ENCODE measurements around the gene ZRANB2.

ZRANB2 gene

DNA sequence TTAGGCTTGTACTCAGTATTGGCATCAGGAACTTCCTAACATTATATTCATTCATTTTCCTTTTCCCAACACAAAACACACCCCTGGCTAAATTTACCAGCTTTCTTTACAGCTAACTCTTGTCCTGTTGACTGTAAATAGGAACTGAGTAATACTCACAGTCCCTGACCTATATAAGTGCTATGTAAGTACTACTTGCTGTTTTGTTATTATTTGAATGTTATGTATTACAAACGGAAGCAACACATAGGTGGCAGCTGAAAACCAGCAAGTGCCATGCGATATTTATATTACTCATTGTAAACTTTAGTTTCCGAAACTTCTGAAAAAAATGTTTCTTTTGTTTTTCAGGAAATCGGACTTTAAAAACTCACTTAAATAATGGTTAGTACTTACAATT, 54.7 kb downstream of the ZRANB2 start:
- DNase-seq = no peak

- DNase-seq = no peak
These were observed 57.3 kb downstream of the ZRANB2 start for GRCh38 chr1:71023515-71023914.

DNA sequence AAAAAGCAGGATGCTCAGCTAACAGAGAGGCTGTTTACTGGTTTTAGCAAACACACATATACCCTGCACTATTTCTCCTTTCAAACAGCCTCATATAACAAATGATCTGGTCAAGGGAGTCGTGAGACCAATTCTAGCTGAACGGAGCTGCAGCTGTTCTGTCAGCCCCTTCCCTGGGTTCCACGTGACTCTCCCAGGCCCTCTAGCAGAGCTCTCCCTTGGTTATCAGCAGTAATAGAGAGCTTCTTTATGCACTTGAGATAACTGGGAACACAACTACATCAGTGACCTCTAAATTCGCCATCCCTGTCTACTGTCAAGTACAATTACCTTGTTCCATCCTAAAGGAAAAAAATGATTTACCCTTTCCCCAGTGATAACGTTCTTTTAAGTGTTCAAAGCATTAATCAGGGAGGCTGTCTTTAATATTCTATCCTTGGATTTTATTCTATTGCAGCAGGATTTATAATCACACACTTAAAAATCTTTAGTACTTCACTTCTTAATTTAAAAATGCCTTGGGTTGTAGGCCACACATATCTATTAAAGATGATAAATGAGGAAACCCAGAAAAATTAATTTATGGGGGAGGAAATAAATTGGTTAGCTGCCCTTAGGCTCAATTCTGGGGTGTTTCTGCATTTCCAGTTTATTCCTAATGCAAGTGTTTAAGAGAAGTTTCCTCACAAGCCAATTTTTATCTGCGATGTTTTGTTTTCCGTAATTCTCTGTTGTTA, 61.4 kb downstream of the ZRANB2 start:
- no peak for DNase-seq

DNA sequence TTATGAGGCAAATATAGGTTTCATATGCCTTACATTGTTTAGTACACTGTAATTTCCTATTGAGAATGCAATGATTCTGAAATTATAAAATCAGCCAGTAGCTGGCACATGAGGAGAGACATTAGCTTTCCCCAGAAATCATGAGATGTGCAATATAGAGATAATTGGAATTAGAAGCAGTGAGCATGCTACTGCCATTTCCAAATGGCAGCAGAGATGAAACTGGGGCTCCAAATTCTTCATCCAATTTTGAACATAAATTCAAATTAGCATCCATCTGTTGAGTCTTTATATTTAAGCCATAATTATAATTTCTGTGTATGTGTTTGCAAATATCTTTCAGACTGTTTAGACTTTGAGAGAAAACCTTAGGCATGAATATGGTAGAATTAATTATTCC, 62.0 kb downstream of the ZRANB2 start:
- DNase-seq = no peak

- DNase-seq = no peak
These were observed 65.1 kb downstream of the ZRANB2 start for GRCh38 chr1:71015745-71016144.

DNA sequence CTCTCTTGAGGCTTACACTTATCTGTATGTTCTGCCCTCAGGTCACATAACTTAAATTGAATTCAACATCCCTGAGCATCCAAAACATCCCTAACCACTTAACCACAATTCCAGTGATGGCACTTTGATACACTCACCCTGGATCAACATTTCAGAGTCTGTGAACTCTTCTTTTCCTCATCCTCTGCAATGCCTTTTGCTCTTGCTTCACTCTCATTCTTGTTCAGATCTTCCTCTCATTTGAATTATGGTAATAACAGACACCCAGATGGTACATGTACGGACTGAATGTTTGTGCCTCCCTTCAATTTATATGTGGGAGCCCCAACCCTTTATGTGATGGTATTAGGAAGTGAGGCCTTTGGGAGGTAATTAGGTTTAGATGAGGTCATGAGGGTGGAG, 66.7 kb downstream of the ZRANB2 start:
- DNase-seq = no peak
